HG03066 (cell line): ENCODE data around the gene GLB1L.
"Not testable (repeated sequence)": the region's sequence is repeated elsewhere in the genome, so short reads cannot be mapped to it uniquely, and the experiment has no call there.

Experiments
- ATAC-seq: cut with Tn5 transposase; IDR thresholded peaks from one replicate; pipeline ENCODE4 v1.9.1; 2021; ENCODE audit warnings: low read depth; ENCODE audit not compliant: unreplicated experiment

GLB1L gene

GRCh38 chr2:219209236-219210195 lies 35.7 kb downstream of the GLB1L start:
- no peak for ATAC-seq

GRCh38 chr2:219207884-219208740 lies 37.1 kb downstream of the GLB1L start:
- no peak for ATAC-seq

GRCh38 chr2:219207134-219207883 lies 37.9 kb downstream of the GLB1L start:
- ATAC-seq = no peak

- peak; percentile 96 for ATAC-seq
These were observed 38.7 kb downstream of the GLB1L start, which contains the start of gene ZFAND2B for GRCh38 chr2:219206328-219207133. TSS of gene ZFAND2B (plus strand) at chr2:219206782. CDS start at chr2:219206988, 206 bp downstream.

GRCh38 chr2:219205981-219206327 lies 39.3 kb downstream of the GLB1L start:
- no peak for ATAC-seq

- ATAC-seq = no peak
These were observed 40.1 kb downstream of the GLB1L start for GRCh38 chr2:219205165-219205538.

GRCh38 chr2:219204425-219205164 lies 40.6 kb downstream of the GLB1L start:
- ATAC-seq = no peak

GRCh38 chr2:219201331-219201730 lies 43.9 kb downstream of the GLB1L start:
- not testable (repeated sequence) for ATAC-seq

- ATAC-seq = not testable (repeated sequence)
These were observed 44.5 kb downstream of the GLB1L start for GRCh38 chr2:219200502-219201326.

GRCh38 chr2:219199470-219200211 lies 45.6 kb downstream of the GLB1L start:
- no peak for ATAC-seq

- no peak for ATAC-seq
These were observed 46.3 kb downstream of the GLB1L start for GRCh38 chr2:219198974-219199373.

- no peak for ATAC-seq
These were observed 47.9 kb downstream of the GLB1L start for GRCh38 chr2:219197388-219197787.

GRCh38 chr2:219186754-219187456 lies 58.3 kb downstream of the GLB1L start:
- ATAC-seq = no peak
